Amniotic stem cell (primary cell): ENCODE data around the gene ACADSB.
A peak's percentile ranks its signal among the peaks of the same experiment; 100 is the strongest.

ENCODE experiments used
- DNase-seq: peaks from one replicate; lab custom pipeline; 2025; lab: John Stamatoyannopoulos, UW

The ACADSB gene

DNA sequence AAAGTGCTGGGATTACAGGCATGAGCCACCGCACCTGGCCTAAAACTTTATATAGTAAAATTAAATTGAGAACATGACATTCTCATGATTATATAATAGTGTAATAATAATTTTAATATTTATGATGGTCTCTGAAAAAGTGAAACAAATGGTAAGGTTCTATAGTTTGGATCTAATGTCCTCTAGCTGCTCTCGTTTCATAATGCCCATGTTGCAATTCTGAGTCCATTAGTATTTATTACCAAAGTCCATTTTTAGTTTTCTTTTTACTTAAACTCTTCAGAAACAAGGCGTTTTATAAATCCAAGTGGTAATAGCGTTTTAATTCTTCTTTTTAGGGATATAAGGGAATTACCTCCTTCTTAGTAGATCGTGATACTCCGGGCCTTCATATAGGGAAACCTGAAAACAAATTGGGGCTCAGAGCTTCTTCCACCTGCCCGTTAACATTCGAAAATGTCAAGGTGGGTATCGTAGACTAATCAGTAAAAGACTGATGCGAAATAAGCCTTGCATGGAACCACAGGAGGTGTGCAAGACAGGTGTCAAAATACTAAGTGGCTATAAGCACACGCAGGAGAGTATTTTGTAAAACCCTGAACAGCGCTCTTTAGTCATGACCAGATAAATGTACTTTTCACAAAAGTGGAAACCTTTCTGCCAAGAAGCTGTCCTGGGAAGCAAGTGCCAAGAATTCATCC is 34.1 kb downstream of the ACADSB start:
- DNase-seq: no peak

DNA sequence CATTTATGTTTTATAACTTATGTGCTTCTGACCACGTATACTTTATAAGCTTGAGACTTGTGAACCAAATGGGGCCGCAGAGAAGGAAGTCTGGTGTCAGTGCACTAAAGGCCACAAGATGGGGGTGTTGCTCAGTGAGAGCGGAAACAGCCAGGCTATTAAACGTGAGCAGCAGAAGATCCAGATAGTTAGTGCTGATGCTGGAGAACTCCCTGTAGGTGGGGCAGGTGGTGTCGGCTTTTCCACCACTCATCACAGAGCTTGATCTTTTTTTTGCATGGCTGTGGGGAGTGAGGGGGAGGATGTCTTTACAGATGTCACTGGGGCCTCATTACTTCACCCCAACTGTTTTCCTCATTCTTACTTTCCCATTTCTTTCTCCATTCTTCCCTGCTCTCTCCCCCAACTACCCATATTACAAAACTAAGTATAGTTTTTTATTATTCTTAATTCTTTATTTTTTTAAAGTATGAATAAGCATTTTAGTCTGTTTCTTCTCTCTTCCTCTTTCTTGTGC is 34.7 kb downstream of the ACADSB start:
- peak; percentile 31 for DNase-seq

DNA sequence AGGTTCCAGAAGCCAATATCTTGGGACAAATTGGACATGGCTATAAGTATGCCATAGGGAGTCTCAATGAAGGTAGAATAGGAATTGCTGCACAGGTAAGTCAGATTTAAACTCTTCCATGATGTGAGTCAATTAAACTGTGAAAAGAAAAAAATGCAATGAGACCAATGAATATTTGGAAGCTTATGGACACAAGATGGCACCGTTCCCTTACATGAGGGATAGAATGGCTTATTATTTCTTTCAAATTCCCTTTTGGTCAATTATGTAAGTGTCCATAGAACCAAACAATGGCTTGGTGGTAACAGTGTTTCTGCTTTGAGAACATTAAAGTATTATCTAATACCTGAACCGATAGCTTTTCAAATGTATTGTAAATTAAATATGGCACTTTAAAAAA is 35.6 kb downstream of the ACADSB start:
- no peak for DNase-seq

DNA sequence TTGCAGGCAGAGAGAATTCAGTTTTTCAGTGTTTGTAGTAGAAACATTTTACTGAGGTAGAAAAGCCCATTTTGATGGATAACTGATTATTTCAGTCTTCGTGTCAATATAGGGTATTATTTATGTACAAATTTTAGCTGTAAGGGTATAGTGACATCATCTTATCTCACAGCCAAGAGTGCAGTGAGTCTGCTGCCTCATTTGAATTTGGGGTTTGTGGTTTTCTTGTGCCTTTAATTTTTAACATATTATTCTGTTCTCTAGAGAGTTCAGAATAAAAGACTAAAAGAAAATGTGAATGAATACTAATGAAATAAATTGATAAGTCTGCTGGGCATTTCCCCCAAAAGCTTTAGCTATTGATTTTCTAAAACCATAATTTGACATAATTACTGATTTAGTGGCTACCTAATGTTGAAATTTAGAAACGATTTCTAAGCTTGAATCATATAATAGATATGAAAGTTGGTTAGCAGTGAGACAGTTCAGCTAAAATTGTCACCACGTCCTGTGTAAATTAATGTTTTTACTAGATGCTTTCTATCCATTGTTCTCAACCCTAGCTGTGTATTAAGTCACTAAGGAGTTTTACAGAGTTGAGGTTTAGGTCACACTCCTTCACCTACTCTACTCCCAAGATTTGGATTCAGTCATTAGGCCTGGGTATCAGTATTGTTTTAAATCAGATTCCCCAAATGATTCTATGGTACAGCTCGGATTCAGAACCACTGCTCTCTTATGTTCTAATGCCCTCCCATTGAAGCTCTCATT is 37.3 kb downstream of the ACADSB start:
- DNase-seq: no peak

DNA sequence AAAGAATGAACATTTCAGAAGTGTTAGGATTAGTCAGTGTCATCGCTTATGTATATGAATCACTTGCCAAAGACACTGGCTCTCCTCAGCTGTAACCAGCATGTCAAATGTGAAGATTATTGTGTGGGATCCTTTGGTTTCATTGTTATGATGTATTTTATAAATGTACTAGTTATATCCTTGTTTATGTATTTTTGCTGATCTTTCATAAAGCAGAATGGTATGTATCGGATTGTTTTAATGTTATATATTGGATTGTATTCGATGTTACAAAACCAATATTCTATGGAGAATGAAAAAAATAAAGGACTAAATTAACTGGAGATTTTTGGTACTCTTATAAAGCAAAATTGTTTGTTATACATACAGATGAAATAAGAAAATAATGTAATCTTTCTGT is 49.2 kb downstream of the ACADSB start:
- DNase-seq: no peak

DNA sequence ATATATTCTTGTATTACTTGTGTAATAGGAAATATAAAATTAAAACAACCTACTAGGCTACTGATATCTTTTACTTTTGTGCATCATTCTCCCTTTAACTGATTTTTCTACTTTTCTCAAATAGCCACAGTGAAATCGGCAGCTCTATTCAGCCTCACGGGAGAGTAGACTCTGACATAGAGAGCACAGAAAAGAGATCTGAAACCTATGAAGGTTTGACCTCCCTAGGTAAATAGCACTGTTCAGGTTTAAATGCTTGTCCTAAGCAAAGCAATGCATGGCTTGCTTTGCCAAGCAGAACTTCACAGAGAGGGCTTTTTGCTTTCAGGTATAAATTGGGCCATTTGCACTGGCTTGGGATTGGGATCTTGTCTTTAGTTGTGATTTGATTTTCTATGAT is 53.1 kb downstream of the ACADSB start:
- no peak for DNase-seq

DNA sequence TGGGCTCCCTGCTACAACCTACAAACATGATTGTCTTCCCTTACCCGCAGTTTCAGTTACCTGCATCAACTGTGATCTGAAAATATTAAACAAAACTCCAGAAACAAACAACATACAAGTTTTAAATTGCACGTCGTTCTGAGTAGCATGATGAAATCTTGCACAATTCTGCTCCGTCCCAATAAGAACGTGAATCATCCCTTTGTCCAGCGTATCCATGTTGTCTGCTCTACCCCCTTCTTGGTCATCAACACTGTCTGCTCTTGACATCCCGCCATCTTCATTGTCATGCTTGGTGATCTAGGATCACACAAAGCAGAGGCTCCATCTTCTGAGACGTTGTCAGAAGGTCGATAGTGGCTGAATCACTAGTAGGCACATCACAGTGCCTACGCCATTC is 53.9 kb downstream of the ACADSB start:
- DNase-seq: no peak

DNA sequence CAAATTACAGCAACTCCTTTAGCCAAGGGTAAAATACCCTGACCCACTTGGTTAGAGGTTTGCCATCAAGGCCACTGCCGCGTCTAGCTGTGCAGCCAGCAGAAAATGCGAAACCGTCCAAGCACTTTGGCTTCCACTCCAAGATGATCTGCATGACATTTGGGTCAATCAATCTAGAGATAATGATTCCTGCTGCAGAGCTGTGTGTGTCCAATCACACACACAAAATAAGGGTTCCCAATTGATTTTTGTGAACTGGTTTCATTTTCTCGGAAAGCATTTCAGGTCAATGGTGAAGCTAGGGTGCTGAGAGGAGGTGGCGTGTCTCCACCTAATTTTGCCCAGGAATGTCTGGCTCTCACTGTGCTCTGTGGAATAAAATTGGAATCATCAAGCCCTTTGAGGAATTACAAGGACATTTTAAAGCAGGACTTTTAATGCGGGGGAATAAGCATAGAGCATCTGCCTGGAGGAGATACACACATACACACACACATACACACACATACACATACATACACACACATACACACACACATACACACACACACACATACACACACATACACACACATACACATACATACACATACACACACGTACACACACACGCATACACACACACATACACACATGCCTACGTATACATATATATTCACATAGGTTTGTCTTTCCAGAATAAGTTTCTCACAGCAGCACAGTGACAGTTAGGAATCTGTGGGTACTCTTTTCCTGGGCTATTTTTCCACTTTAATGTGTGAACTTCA is 59.5 kb downstream of the ACADSB start:
- no peak for DNase-seq

DNA sequence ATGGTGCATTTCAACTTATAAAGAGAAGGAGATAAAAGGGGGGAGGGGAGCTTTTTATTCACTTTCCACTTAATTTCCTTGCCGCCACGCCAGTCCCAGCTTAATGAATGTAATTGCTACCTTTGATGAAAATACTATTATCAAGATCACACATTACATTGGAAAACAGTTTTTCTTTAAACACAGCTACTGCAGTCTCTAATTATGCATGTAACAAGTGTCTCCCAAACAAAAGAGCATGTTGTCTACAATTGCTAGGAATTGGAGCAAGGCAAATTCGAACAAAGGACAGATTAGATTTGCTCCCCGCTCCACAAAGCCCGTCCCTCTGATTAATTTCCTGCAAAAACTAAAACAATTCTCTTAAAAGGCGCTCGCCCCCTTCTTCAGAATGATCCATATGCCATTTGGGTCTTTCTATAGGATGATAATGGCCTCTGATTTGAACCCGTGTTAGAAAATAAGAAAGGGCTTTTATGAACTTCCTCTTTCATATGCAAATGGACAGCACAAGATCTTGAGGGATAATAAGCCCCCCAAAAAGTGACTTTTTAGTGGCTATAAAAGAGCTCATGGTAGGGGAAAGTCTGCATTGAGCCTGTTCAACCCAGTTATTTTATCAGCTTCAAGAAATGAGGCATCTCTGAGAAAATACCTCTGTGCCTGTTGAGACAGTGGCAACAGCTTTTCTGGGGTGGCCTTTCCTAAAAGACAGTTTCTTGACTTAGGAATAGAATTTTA is 60.6 kb downstream of the ACADSB start:
- DNase-seq: no peak

DNA sequence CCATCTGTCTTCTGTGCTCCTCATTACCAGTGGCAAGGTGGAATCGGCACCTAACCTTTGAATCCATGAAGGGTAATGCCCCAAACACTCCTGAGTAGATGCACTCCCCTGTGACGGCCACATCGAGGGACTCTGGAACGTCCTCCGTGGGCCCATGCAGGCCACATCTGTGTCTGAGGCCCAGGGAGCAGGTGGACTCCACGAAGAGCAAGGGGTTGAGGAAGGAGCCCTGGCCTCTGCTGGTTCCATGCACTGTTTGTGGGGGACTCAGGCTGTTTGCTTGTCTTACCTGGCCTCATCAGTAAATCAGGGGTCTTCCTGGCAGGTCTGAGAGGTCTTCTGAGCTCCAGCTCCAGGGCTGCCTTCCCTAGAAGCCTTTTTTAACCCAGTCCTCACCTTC is 64.4 kb downstream of the ACADSB start:
- DNase-seq: no peak

DNA sequence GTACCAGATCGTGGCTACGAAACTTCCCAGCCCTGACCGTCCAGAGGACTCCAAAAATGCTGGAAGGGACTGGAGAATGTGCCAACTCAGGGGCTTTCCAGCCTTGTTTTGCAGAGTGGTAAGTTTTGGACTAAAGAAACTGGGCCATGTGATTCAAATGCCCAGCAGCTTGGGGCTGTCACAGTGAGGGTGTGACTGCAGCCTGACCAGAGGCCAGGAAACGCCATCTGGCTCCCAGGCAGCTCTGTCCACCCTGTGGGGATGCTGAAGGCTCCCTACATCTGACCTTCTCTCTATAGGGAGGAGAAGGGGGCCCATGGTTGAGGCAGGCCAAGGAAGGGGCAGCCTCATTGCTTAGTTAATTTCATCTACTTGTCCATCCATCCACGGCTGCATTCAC is 65.4 kb downstream of the ACADSB start:
- no peak for DNase-seq

DNA sequence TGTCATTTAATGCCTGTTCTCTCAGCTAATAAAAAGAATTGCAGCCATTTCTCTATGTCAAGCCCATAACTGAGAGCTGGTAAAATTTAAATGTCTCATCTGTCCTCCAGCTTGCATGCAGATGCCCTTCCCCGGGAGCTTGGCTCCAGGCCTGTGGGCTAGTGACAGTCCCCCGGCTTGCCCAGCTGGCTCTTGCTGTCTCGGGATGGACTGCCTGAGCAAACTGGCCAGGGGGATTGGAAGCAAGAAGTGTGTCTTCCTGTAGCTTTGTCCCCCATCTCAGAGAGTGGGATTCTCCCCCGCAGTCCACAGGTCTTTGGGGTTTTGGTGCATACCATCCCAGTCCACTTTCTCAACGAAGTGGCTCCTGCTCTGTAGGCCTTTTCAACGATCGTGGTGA is 73.1 kb downstream of the ACADSB start:
- no peak for DNase-seq

DNA sequence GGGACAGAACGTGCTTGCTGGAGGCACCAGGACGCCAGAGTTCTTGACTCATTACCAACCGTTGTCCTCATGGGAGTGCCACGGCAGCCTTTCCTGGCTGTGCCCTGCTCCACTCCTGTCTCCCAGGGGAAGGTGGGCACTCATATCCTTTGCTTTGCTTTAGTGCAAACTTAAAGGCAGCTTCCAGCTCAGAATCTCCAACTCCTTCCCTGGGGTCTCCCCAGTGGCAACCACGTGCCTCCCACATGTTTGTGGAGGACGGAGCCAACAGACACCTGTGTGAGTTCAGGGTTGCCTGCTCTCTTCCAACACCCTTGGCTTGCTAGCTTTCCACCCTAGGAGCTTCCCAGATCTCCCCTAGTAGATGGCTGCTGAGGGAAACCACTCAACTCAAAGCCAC is 75.0 kb downstream of the ACADSB start:
- no peak for DNase-seq

DNA sequence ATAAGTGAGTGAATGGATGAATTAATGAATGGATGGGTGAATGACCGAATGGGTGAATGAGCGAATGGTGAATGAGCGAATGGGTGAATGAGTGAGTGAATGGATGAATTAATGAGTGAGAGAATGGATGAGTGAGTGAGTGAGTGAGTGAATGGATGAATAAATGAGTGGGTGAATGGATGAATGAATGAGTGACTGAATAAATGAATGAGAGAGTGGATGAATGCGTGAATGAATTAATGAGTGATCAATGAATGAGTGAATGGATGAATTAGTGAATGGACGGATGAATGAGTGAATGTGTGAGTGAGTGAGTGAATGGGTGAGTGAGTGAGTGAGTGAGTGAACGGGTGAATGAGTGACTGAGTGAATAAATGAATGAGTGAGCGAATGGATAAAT is 77.5 kb downstream of the ACADSB start:
- DNase-seq: no peak

DNA sequence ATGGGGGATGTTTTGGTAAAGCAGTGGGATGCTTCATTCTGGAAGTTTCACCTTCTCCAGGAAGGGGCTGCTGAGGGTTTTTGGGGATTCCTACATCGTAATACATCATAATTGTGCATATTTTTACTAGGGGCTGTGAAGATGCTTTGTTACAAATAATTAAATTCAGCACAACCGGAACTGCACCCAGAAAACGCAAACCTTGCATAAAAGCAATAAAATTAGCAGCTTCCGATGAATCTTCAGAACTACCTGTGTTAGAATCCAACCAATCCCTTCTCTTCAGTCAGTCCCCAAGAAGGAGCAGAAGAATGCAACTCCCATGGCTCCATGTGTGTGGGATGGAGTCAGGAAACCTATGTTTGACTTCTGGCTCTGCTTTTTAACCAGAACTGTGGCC is 78.5 kb downstream of the ACADSB start:
- no peak for DNase-seq

DNA sequence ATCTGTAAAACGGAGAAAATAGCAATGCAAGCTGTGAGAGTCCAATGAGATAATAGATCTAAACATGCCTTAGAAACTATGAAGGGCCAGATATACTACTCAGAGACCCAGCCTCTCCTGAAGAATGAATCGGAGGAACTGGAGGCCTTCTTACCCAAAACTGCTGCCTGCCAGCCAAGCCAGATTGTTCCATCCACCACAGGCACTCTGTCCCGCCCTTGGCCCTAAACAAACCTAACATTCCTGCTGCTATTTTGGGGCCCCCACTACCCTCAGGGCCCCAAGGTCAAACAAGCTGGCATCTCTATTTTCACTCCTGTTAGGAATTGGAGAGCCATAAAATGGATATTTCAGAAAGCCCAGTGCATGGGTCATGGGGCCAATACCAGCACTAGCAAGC is 79.0 kb downstream of the ACADSB start:
- DNase-seq: no peak

DNA sequence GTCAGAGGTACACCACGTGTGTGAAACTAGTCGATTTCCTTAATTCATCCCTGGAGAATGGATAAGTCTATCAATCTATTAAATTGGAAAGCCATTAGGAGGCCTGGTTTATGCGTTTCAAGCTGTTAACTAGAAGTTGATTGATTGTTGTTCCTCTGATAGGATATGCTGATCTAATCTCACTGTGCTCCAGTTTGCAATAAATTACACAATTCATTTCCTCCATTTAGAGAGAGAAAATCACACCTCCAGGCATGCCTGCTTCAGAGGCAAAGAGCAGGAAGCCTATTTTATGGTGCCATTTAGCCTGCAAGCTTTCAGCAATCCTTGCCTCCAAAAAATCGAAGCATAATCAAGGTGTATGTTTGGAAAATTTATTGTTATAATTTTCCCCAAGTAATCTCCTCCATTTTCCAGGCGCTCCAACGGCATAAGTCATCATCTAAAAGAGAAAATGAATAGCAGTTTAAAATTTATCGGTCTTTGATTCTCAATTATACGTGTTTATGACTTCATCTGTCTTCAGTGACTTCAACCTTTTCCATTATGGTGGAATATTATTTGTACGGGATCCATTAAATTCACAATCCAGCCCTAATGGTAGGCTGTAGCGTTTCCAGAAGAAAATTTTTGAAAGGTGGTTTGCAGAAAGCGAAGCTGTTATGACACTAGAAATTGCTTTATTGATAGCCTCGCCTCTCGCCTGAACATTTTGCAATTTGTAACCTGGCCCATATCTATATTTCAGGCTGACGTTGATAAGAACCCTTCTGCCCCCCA is 84.0 kb downstream of the ACADSB start:
- DNase-seq: no peak

DNA sequence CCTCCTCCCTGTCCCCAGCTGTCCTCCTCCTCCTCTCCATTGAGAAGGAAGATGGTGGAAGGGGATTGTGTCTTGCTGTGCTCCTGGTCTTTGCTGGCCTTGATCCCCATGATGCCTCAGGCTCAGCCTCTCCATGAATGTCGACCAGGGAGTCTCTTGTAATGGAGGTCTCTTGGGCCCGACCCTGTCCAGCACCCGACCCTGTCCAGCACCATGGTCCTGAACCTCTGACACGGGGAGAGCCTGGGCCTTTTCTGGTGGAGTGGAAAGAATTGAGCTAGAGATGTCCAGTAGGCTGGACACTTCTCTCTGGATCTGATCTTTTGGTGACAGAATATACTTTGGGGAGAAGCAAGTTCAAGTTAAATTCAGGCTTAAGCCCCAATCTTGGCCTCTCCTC is 84.7 kb downstream of the ACADSB start:
- no peak for DNase-seq

DNA sequence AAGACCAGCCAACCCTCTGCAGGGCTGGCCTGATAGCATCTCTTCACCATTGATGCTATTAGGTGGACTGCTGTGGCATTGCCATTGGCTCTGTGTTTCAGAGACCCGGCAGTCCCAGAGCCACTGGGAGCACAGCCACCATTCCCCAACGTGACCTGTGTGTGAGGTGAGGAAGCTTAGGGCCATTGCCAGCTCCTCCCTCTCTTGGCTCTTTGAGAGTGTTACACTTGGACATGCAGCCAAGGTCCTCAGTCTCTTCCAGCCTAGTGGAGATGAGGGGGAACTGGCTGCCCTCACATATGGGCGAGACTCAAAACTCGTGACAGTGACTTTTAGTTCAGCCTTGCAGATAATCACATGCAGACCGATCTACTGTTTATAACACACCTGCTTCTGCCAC is 87.6 kb downstream of the ACADSB start:
- no peak for DNase-seq

DNA sequence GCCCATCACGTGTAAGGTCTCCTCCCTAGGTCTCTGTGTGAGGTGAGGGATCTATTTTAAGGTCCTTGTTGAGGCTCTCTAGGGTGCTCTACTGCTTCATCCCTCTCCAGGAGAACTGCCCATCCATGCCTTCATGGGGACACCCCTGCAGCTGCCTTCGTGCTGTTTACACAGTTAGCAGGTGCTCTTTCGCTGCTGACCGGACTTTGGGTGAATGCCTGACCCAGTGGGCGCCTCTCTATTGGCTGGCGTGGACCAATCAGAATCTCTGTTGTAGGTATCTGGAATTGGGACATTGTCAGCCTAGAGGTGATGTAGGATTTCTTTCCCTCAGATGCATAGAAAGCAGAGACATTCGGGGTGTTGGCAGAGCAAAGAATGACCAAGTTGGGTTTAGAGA is 88.2 kb downstream of the ACADSB start:
- no peak for DNase-seq

DNA sequence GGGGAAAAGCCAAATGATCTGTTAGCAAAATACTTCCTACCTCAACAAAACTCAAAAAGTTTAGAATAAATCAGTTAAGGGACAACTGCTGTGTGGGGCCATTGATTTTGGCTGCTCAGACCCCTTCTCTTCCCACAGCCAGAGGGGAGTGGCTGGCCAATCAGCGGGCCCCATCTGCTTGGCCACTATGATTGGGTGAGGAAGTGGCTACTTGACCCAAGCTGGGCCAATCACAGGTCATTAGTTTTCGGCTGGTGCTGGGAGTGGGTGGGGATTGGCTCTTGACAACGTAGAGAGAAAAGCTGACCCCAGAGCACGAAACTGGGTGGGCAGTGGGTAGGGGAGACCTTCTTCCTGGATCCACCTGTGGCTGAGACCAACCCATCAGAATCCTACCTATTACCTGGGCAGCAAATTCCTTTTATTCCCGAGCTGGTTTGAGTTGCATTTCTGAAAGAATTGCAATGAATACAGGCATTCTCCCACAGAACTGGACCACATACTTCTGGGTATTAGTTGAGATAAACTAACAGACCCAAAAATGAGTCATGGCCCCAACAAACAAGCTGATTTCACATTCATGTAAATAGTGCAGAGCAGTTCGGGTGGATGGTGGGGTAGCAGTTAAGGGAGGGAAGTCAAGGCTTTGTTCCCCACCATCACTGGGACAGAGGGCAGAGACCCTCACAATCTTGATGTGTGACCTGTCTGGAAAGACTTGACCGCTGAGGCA is 91.4 kb downstream of the ACADSB start:
- no peak for DNase-seq
